Activated CD4-positive, alpha-beta T cell treated with anti-CD3 and anti-CD28 coated beads for 36 hours (primary cell): ENCODE data around the gene SMARCD1. TPM values are rescaled to one million over a fixed set of nuclear protein-coding genes. Genes with fewer than 3 reads are reported as not detected.
A peak's percentile ranks its signal among the peaks of the same experiment; 100 is the strongest.

Source experiments
- ATAC-seq: fragments of 200-7000 bp; cut with Tn5 transposase; one replicate; pipeline ENCODE4 v1.10.0; 2021; ENCODE audit warnings: mild to moderate bottlenecking, moderate library complexity
- CTCF ChIA-PET: fragments of 350-600 bp; sonication (Branson Sonifier 250); formaldehyde crosslinking; loops from one replicate; lab custom pipeline; 2021; ENCODE audit warnings: antibody characterized with exemption; lab: Charles Lee
- POLR2A ChIA-PET: fragments of 350-600 bp; sonication (Branson Sonifier 250); formaldehyde crosslinking; loops from one replicate; lab custom pipeline; 2021; ENCODE audit warnings: antibody characterized with exemption, inconsistent platforms; lab: Charles Lee
- DNase-seq: peaks from one replicate; pipeline ENCODE4 v3.0.0-alpha.2; 2020
- H3K27ac Mint-ChIP-seq: one replicate; pipeline ENCODE4 v1.8.0; 2021; ENCODE audit warnings: mixed read lengths
- H3K27me3 Mint-ChIP-seq: one replicate; pipeline ENCODE4 v1.8.0; 2021; ENCODE audit warnings: mixed read lengths
- H3K36me3 Mint-ChIP-seq: one replicate; pipeline ENCODE4 v1.8.0; 2021; ENCODE audit warnings: low read depth, mixed read lengths
- H3K4me1 Mint-ChIP-seq: one replicate; pipeline ENCODE4 v1.8.0; 2021; ENCODE audit warnings: mixed read lengths
- H3K4me3 Mint-ChIP-seq: one replicate; pipeline ENCODE4 v1.8.0; 2021; ENCODE audit warnings: mild to moderate bottlenecking, moderate library complexity, mixed read lengths
- H3K9me3 Mint-ChIP-seq: one replicate; pipeline ENCODE4 v1.8.0; 2021; ENCODE audit warnings: low read depth, mixed read lengths
- intact Hi-C, 2 experiments: fragments of 100-400 bp; cut with DNase I in 1 of 2; cut with micrococcal nuclease in 1 of 2; formaldehyde crosslinking; loops; one replicate each; pipeline versions ENCODE4 v1.14.2 to v1.15.1; 2022 to 2024; cut with DNase I, micrococcal nuclease
- total RNA-seq, 2 experiments: library from RNA; stranded (reverse); gene quantifications; one replicate each; pipeline ENCODE4 v1.2.3, GENCODE V29; 2021

The SMARCD1 gene
- total RNA-seq, 2 experiments from 2014 or later, result 51.8 to 76.6 TPM

GRCh38 chr12:50056639-50056976 lies 28.5 kb upstream of the SMARCD1 start:
- ChIA-PET CTCF (interaction anchor here (0.6 to 6.2 kb wide), 29 partner anchors 8 to 355 kb away, joined by 3 to 135 read pairs (median 3); partner anchors contain the start of genes COX14 and RACGAP1), POLR2A (interaction anchor here (0.6 kb wide), 1 partner anchor 834 kb away, joined by 3 read pairs; no protein-coding TSS in a partner anchor)
- H3K9me3 Mint-ChIP-seq, result no peaks in the 10 kb centered on the region
- H3K4me3 Mint-ChIP-seq, result peak overlapping the region; percentile 85
- peaks cover 36% of the 10 kb centered on the region for H3K27me3 Mint-ChIP-seq
- DNase-seq (no peak), ATAC-seq (no peak)
- intact Hi-C loops, result loop anchor here (1.0 to 10.0 kb wide), 6 partner anchors 17 to 279 kb away; partner anchors contain the start of gene RACGAP1 (in 1 of the 2)
- H3K27ac Mint-ChIP-seq, result peak overlapping the region; percentile 64
- peaks cover 33% of the 10 kb centered on the region for H3K4me1 Mint-ChIP-seq
- peaks cover 4% of the 10 kb centered on the region for H3K36me3 Mint-ChIP-seq

- intact Hi-C loops, result loop anchor here (1.0 to 10.0 kb wide), 6 partner anchors 18 to 280 kb away; partner anchors contain the start of gene RACGAP1 (in 1 of the 2)
- peak; percentile 54 for ATAC-seq
- H3K27me3 Mint-ChIP-seq, result peaks cover 30% of the 10 kb centered on the region
- no peaks in the 10 kb centered on the region for H3K9me3 Mint-ChIP-seq
- H3K27ac Mint-ChIP-seq, result peak within 1 kb of the TSS; percentile 64
- peaks cover 4% of the 10 kb centered on the region for H3K36me3 Mint-ChIP-seq
- CTCF ChIA-PET, result interaction anchor here (0.7 to 6.2 kb wide), 11 partner anchors 9 to 279 kb away, joined by 3 to 135 read pairs (median 17); no protein-coding TSS in a partner anchor
- POLR2A ChIA-PET, result interaction anchor here (0.6 kb wide), 3 partner anchors 54 to 834 kb away, joined by 3 read pairs; no protein-coding TSS in a partner anchor
- DNase-seq, result peak; percentile 75
- H3K4me1 Mint-ChIP-seq, result peaks cover 33% of the 10 kb centered on the region
- H3K4me3 Mint-ChIP-seq, result peak within 1 kb of the TSS; percentile 85
Measured at GRCh38 chr12:50057000-50057841, 27.9 kb upstream of the SMARCD1 start, which contains the start of gene ASIC1. Gene ASIC1, plus strand, starts transcription at chr12:50057596. Its CDS starts 1,171 bp downstream, at chr12:50058767.

- no peak for ATAC-seq
- peak; percentile 32 for DNase-seq
- Mint-ChIP-seq H3K27me3 (peaks cover 21% of the 10 kb centered on the region), H3K9me3 (no peaks in the 10 kb centered on the region), H3K36me3 (peaks cover 4% of the 10 kb centered on the region), H3K4me3 (peak overlapping the region; percentile 55), H3K4me1 (peaks cover 33% of the 10 kb centered on the region), H3K27ac (no peak overlapping the region)
- POLR2A ChIA-PET, result interaction anchor here (0.6 to 1.6 kb wide), 4 partner anchors 15 to 133 kb away, joined by 3 to 4 read pairs (median 3); no protein-coding TSS in a partner anchor
- CTCF ChIA-PET, result interaction anchor here (0.9 to 4.4 kb wide), 7 partner anchors 10 to 118 kb away, joined by 3 to 28 read pairs (median 8); no protein-coding TSS in a partner anchor
- intact Hi-C loops, result loop anchor here (2.0 to 10.0 kb wide), 3 partner anchors 191 to 281 kb away; no protein-coding TSS in a partner anchor
Measured at GRCh38 chr12:50057896-50058670, 27.1 kb upstream of the SMARCD1 start.

GRCh38 chr12:50058743-50059312 lies 26.3 kb upstream of the SMARCD1 start:
- Mint-ChIP-seq H3K27ac (peak overlapping the region; percentile 38), H3K4me3 (peak overlapping the region; percentile 55), H3K4me1 (peaks cover 33% of the 10 kb centered on the region), H3K9me3 (no peaks in the 10 kb centered on the region), H3K36me3 (peaks cover 4% of the 10 kb centered on the region), H3K27me3 (peaks cover 20% of the 10 kb centered on the region)
- DNase-seq (peak; percentile 50), ATAC-seq (peak; percentile 5)
- intact Hi-C loops, result loop anchor here (5.0 to 10.0 kb wide), 2 partner anchors 194 to 282 kb away; no protein-coding TSS in a partner anchor
- ChIA-PET CTCF (interaction anchor here (0.6 to 4.4 kb wide), 12 partner anchors 9 to 154 kb away, joined by 3 to 28 read pairs (median 4); partner anchors contain the start of gene CERS5), POLR2A (interaction anchor here (0.6 to 1.6 kb wide), 4 partner anchors 15 to 100 kb away, joined by 3 to 5 read pairs (median 4); partner anchors contain the start of gene RACGAP1)

GRCh38 chr12:50059440-50060119 lies 25.6 kb upstream of the SMARCD1 start:
- intact Hi-C loops, result loop anchor here (5.0 to 10.0 kb wide), 2 partner anchors 195 to 282 kb away; no protein-coding TSS in a partner anchor
- DNase-seq (peak; percentile 84), ATAC-seq (peak; percentile 78)
- peaks cover 19% of the 10 kb centered on the region for H3K27me3 Mint-ChIP-seq
- peaks cover 33% of the 10 kb centered on the region for H3K4me1 Mint-ChIP-seq
- CTCF ChIA-PET, result interaction anchor here (0.6 to 4.4 kb wide), 14 partner anchors 9 to 154 kb away, joined by 3 to 28 read pairs (median 4); partner anchors contain the start of genes CERS5 and RACGAP1
- POLR2A ChIA-PET, result interaction anchor here (0.6 to 1.6 kb wide), 3 partner anchors 16 to 101 kb away, joined by 3 to 5 read pairs (median 4); partner anchors contain the start of gene RACGAP1
- peak overlapping the region; percentile 55 for H3K4me3 Mint-ChIP-seq
- no peaks in the 10 kb centered on the region for H3K9me3 Mint-ChIP-seq
- H3K27ac Mint-ChIP-seq, result peak overlapping the region; percentile 38
- H3K36me3 Mint-ChIP-seq, result peaks cover 4% of the 10 kb centered on the region

GRCh38 chr12:50060120-50060468 lies 25.0 kb upstream of the SMARCD1 start:
- intact Hi-C loops, result no loop called here
- Mint-ChIP-seq H3K9me3 (no peaks in the 10 kb centered on the region), H3K4me3 (peak overlapping the region; percentile 55), H3K27ac (no peak overlapping the region), H3K4me1 (peaks cover 33% of the 10 kb centered on the region), H3K27me3 (peaks cover 19% of the 10 kb centered on the region), H3K36me3 (peaks cover 4% of the 10 kb centered on the region)
- DNase-seq (no peak), ATAC-seq (no peak)
- ChIA-PET POLR2A (interaction anchor here (1.5 kb wide), 1 partner anchor 35 kb away, joined by 5 read pairs; the partner anchor contains the start of gene RACGAP1), CTCF (interaction anchor here (0.8 to 4.4 kb wide), 11 partner anchors 8 to 115 kb away, joined by 3 to 28 read pairs (median 4); partner anchors contain the start of genes CERS5 and RACGAP1)

GRCh38 chr12:50061171-50061570 lies 24.0 kb upstream of the SMARCD1 start:
- intact Hi-C loops, result no loop called here
- ATAC-seq (no peak), DNase-seq (no peak)
- H3K27me3 Mint-ChIP-seq, result peaks cover 15% of the 10 kb centered on the region
- H3K4me1 Mint-ChIP-seq, result peaks cover 26% of the 10 kb centered on the region
- peaks cover 4% of the 10 kb centered on the region for H3K36me3 Mint-ChIP-seq
- H3K4me3 Mint-ChIP-seq, result no peak overlapping the region
- POLR2A ChIA-PET, result no interaction called here
- H3K27ac Mint-ChIP-seq, result no peak overlapping the region
- H3K9me3 Mint-ChIP-seq, result no peaks in the 10 kb centered on the region
- CTCF ChIA-PET, result interaction anchor here (0.5 to 4.4 kb wide), 10 partner anchors 8 to 288 kb away, joined by 3 to 28 read pairs (median 3); partner anchors contain the start of gene SMARCD1

- POLR2A ChIA-PET, result no interaction called here
- H3K27me3 Mint-ChIP-seq, result peaks cover 6% of the 10 kb centered on the region
- ATAC-seq (no peak), DNase-seq (no peak)
- CTCF ChIA-PET, result interaction anchor here (0.8 to 10.0 kb wide), 7 partner anchors 8 to 95 kb away, joined by 3 to 146 read pairs (median 4); partner anchors contain the start of gene SMARCD1
- intact Hi-C loops, result no loop called here
- no peak overlapping the region for H3K27ac Mint-ChIP-seq
- no peak overlapping the region for H3K4me3 Mint-ChIP-seq
- H3K4me1 Mint-ChIP-seq, result peaks cover 17% of the 10 kb centered on the region
- H3K9me3 Mint-ChIP-seq, result no peaks in the 10 kb centered on the region
- peaks cover 4% of the 10 kb centered on the region for H3K36me3 Mint-ChIP-seq
Measured at GRCh38 chr12:50061946-50062686, 23.0 kb upstream of the SMARCD1 start.
